HEK293 (cell line): Measurements from ENCODE around the gene ETV4.

Source experiments
- CTCF ChIA-PET: fragments of 350-600 bp; formaldehyde crosslinking; extraction: SDS; loops from one replicate; lab custom pipeline; 2021; ENCODE audit warnings: antibody characterized with exemption; lab: Yijun Ruan, JAX
- POLR2A ChIA-PET: fragments of 300-600 bp; formaldehyde crosslinking; extraction: SDS; loops from one replicate; lab custom pipeline; 2020; ENCODE audit warnings: antibody characterized with exemption, inconsistent platforms; lab: Yijun Ruan, JAX
- H3K27ac ChIP-seq: fragments of 200-500 bp; sonication (Bioruptor generic); 2 replicates; pipeline ENCODE4 v1.5.1; 2014; ENCODE audit warnings: low read depth, low read length, control low read depth, inconsistent platforms; ENCODE audit errors: extremely low read depth
- H3K36me3 ChIP-seq, 2 experiments: fragments of 200-500 bp in 1 of 2; sonication (Bioruptor generic) in 1 of 2; 1 replicate in 1 of 2; 2 replicates in 1 of 2; pipeline ENCODE4 v1.5.1; 2014 to 2017; ENCODE audit warnings: inconsistent platforms in 2 of 2, low read length in 2 of 2; ENCODE audit not compliant: control insufficient read depth in 2 of 2, insufficient read depth in 1 of 2
- H3K4me1 ChIP-seq: fragments of 200-500 bp; sonication (Bioruptor generic); 2 replicates; pipeline ENCODE4 v1.5.1; 2014; ENCODE audit warnings: mild to moderate bottlenecking, low read length, inconsistent platforms; ENCODE audit not compliant: control insufficient read depth, insufficient read depth
- H3K4me3 ChIP-seq: 2 replicates; pipeline ENCODE4 v1.5.1; 2011; ENCODE audit warnings: low read depth, mild to moderate bottlenecking, control low read depth, low read length, moderate library complexity
- H3K9me3 ChIP-seq: fragments of 200-500 bp; sonication (Bioruptor generic); 2 replicates; pipeline ENCODE4 v1.5.1; 2014; ENCODE audit warnings: low read depth, low read length, inconsistent platforms; ENCODE audit not compliant: control insufficient read depth, insufficient read depth
- GLIS2 ChIP-seq: fragments of 450-650 bp; formaldehyde crosslinking; IDR thresholded peaks from 2 replicates; pipeline ENCODE4 v1.5.1; 2016; ENCODE audit warnings: missing biosample characterization, missing genetic modification characterization
- INSM2 ChIP-seq: fragments of 450-650 bp; formaldehyde crosslinking; IDR thresholded peaks from 2 replicates; pipeline ENCODE4 v1.5.1; 2016; ENCODE audit warnings: missing biosample characterization, missing genetic modification characterization
- KLF10 ChIP-seq: fragments of 450-650 bp; IDR thresholded peaks from 2 replicates; pipeline ENCODE4 v1.5.1; 2018; ENCODE audit warnings: missing biosample characterization, mild to moderate bottlenecking, missing genetic modification characterization
- KLF8 ChIP-seq: fragments of 450-650 bp; formaldehyde crosslinking; IDR thresholded peaks from 2 replicates; pipeline ENCODE4 v1.5.1; 2016; ENCODE audit warnings: missing biosample characterization, missing genetic modification characterization
- KLF9 ChIP-seq: fragments of 450-650 bp; formaldehyde crosslinking; IDR thresholded peaks from 2 replicates; pipeline ENCODE4 v1.5.1; 2016; ENCODE audit warnings: missing biosample characterization, missing genetic modification characterization, low read depth
- RBAK ChIP-seq: fragments of 450-650 bp; formaldehyde crosslinking; IDR thresholded peaks from 2 replicates; pipeline ENCODE4 v1.5.1; 2016; ENCODE audit warnings: missing biosample characterization, missing genetic modification characterization
- SCRT2 ChIP-seq: fragments of 450-650 bp; formaldehyde crosslinking; IDR thresholded peaks from 2 replicates; pipeline ENCODE4 v1.5.1; 2016; ENCODE audit warnings: missing biosample characterization, missing genetic modification characterization
- ZFHX2 ChIP-seq: fragments of 450-650 bp; formaldehyde crosslinking; conservative IDR thresholded peaks from 2 replicates; pipeline ENCODE4 v1.5.1; 2016; ENCODE audit warnings: missing biosample characterization, missing genetic modification characterization
- ZNF121 ChIP-seq: fragments of 450-650 bp; formaldehyde crosslinking; IDR thresholded peaks from 2 replicates; pipeline ENCODE4 v1.5.1; 2016; ENCODE audit warnings: missing biosample characterization, missing genetic modification characterization
- ZNF140 ChIP-seq: fragments of 450-650 bp; formaldehyde crosslinking; IDR thresholded peaks from 2 replicates; pipeline ENCODE4 v1.5.1; 2016; ENCODE audit warnings: missing biosample characterization, missing genetic modification characterization
- ZNF155 ChIP-seq: fragments of 450-650 bp; formaldehyde crosslinking; IDR thresholded peaks from 2 replicates; pipeline ENCODE4 v1.5.1; 2016; ENCODE audit warnings: missing biosample characterization, missing genetic modification characterization
- ZNF211 ChIP-seq: fragments of 450-650 bp; formaldehyde crosslinking; IDR thresholded peaks from 2 replicates; pipeline ENCODE4 v1.5.1; 2016; ENCODE audit warnings: low read depth, missing biosample characterization, missing genetic modification characterization
- ZNF221 ChIP-seq: fragments of 450-650 bp; formaldehyde crosslinking; IDR thresholded peaks from 2 replicates; pipeline ENCODE4 v1.5.1; 2017; ENCODE audit warnings: missing biosample characterization, missing genetic modification characterization, borderline replicate concordance
- ZNF24 ChIP-seq: fragments of 450-650 bp; formaldehyde crosslinking; IDR thresholded peaks from 2 replicates; pipeline ENCODE4 v1.5.1; 2016; ENCODE audit warnings: missing biosample characterization, missing genetic modification characterization
- ZNF366 ChIP-seq: fragments of 450-650 bp; formaldehyde crosslinking; conservative IDR thresholded peaks from 2 replicates; pipeline ENCODE4 v1.5.1; 2016; ENCODE audit warnings: missing biosample characterization, missing genetic modification characterization
- ZNF394 ChIP-seq: fragments of 450-650 bp; formaldehyde crosslinking; IDR thresholded peaks from 2 replicates; pipeline ENCODE4 v1.5.1; 2016; ENCODE audit warnings: missing biosample characterization, missing genetic modification characterization, mild to moderate bottlenecking, moderate library complexity, borderline replicate concordance
- ZNF398 ChIP-seq: fragments of 450-650 bp; formaldehyde crosslinking; IDR thresholded peaks from 2 replicates; pipeline ENCODE4 v1.5.1; 2017; ENCODE audit warnings: missing biosample characterization, missing genetic modification characterization
- ZNF488 ChIP-seq: fragments of 450-650 bp; formaldehyde crosslinking; IDR thresholded peaks from 2 replicates; pipeline ENCODE4 v1.5.1; 2016; ENCODE audit warnings: missing biosample characterization, missing genetic modification characterization
- ZNF501 ChIP-seq: fragments of 450-650 bp; formaldehyde crosslinking; IDR thresholded peaks from 2 replicates; pipeline ENCODE4 v1.5.1; 2016; ENCODE audit warnings: missing biosample characterization, missing genetic modification characterization
- ZNF514 ChIP-seq: fragments of 450-650 bp; formaldehyde crosslinking; IDR thresholded peaks from 2 replicates; pipeline ENCODE4 v1.5.1; 2016; ENCODE audit warnings: missing biosample characterization, missing genetic modification characterization
- ZNF549 ChIP-seq: fragments of 450-650 bp; IDR thresholded peaks from 2 replicates; pipeline ENCODE4 v1.5.1; 2018; ENCODE audit warnings: missing biosample characterization, missing genetic modification characterization, mild to moderate bottlenecking, inconsistent platforms, moderate library complexity
- ZNF623 ChIP-seq: fragments of 450-650 bp; formaldehyde crosslinking; IDR thresholded peaks from 2 replicates; pipeline ENCODE4 v1.5.1; 2016; ENCODE audit warnings: missing biosample characterization, missing genetic modification characterization
- ZNF645 ChIP-seq: fragments of 450-650 bp; formaldehyde crosslinking; IDR thresholded peaks from 2 replicates; pipeline ENCODE4; 2016; ENCODE audit warnings: missing biosample characterization, missing genetic modification characterization

The ETV4 gene

GRCh38 chr17:43530288-43531081, 15.7 kb downstream of the ETV4 start (continued):
- TF ChIP-seq ZNF488 (no peak), ZNF155 (tag by site-specific recombination) (no peak), ZNF24 (tag by site-specific recombination) (peak; percentile 90), ZNF366 (peak; percentile 84), ZNF398 (tag by site-specific recombination) (peak; percentile 95), ZNF394 (tag by site-specific recombination) (peak; percentile 97), ZNF140 (tag by site-specific recombination) (no peak), ZNF623 (no peak), KLF8 (peak; percentile 84), ZNF221 (tag by site-specific recombination) (no peak)
- TF ChIP-seq, all 188 proteins: peak for 64

- POLR2A ChIA-PET, result interaction anchor here (1.3 kb wide), 1 partner anchor 12 kb away, joined by 4 read pairs; no protein-coding TSS in a partner anchor
- Histone ChIP-seq H3K27ac (no peak overlapping the region), H3K9me3 (no peaks in the 10 kb centered on the region), H3K4me1 (peaks cover 18% of the 10 kb centered on the region), H3K4me3 (no peak overlapping the region), H3K36me3 (peaks cover 1 to 31% of the 10 kb centered on the region in 2 experiments; a peak in 1 of 3 replicates)
- CTCF ChIA-PET, result interaction anchor here (0.5 to 1.3 kb wide), 3 partner anchors 28 to 195 kb away, joined by 3 to 5 read pairs (median 4); partner anchors contain the start of gene DHX8
- TF ChIP-seq RBAK (tag by site-specific recombination) (no peak), ZNF211 (no peak), ZNF394 (tag by site-specific recombination) (no peak), GLIS2 (tag by site-specific recombination) (0 out of 2 replicates have a peak, but pooled peaks have one; percentile 14)
These were observed 16.2 kb downstream of the ETV4 start for GRCh38 chr17:43529947-43530287.

GRCh38 chr17:43528988-43529814, 16.9 kb downstream of the ETV4 start:
- H3K4me1 ChIP-seq, result peaks cover 18% of the 10 kb centered on the region
- ChIA-PET POLR2A (no interaction called here), CTCF (interaction anchor here (0.6 to 2.4 kb wide), 9 partner anchors 11 to 230 kb away, joined by 3 to 12 read pairs (median 3); partner anchors contain the start of gene DHX8)
- H3K4me3 ChIP-seq, result no peak overlapping the region
- H3K9me3 ChIP-seq, result no peaks in the 10 kb centered on the region
- H3K27ac ChIP-seq, result no peak overlapping the region
- peaks cover 8 to 38% of the 10 kb centered on the region in 2 experiments; a peak in 2 of 3 replicates for H3K36me3 ChIP-seq
- TF ChIP-seq ZNF549 (tag by site-specific recombination) (no peak), ZNF121 (no peak), ZNF645 (tag by site-specific recombination) (no peak), ZNF501 (no peak), ZFHX2 (tag by site-specific recombination) (no peak), SCRT2 (tag by site-specific recombination) (no peak), ZNF488 (no peak), KLF10 (tag by site-specific recombination) (no peak), KLF9 (tag by site-specific recombination) (no peak), INSM2 (tag by site-specific recombination) (no peak), ZNF514 (no peak)
